ENCODE measurements around the gene PLCB1. TPM values are rescaled to one million over a fixed set of nuclear protein-coding genes. Genes with fewer than 3 reads are reported as not detected.
A peak's percentile ranks its signal among the peaks of the same experiment; 100 is the strongest.
"Not testable (repeated sequence)": the region's sequence is repeated elsewhere in the genome, so short reads cannot be mapped to it uniquely, and the experiment has no call there.

PLCB1 gene
- 58.5 TPM for total RNA-seq

- peak; percentile 91 for DNase-seq (ENCODE audit: low spot score)
- peak; percentile 98 for ATAC-seq
- intact Hi-C loops (cut with DNase I): loop anchor here (5.0 to 10.0 kb wide), 2 partner anchors 253 to 585 kb away; no protein-coding TSS in a partner anchor
Observed at GRCh38 chr20:8131598-8132483, at the start of gene PLCB1. Gene PLCB1, plus strand, starts transcription at chr20:8132266. Its CDS starts 386 bp downstream, at chr20:8132652.

- DNase-seq (ENCODE audit: low spot score) (no peak), ATAC-seq (peak; percentile 96)
- intact Hi-C loops (cut with DNase I): no loop called here
Observed at GRCh38 chr20:8082989-8083388, 49.1 kb upstream of the PLCB1 start.

GRCh38 chr20:8089668-8090067, 42.4 kb upstream of the PLCB1 start:
- DNase-seq (ENCODE audit: low spot score) (no peak), ATAC-seq (no peak)
- intact Hi-C loops (cut with DNase I): no loop called here

- DNase-seq (ENCODE audit: low spot score) (peak; percentile 82), ATAC-seq (peak; percentile 81)
- intact Hi-C loops (cut with DNase I): no loop called here
Observed at GRCh38 chr20:8094415-8094818, 37.6 kb upstream of the PLCB1 start.

- ATAC-seq: peak; percentile 63
- no peak for DNase-seq (ENCODE audit: low spot score)
- intact Hi-C loops (cut with DNase I): no loop called here
Observed at GRCh38 chr20:8094850-8095249, 37.2 kb upstream of the PLCB1 start.

GRCh38 chr20:8095648-8096572, 36.2 kb upstream of the PLCB1 start:
- ATAC-seq: no peak
- DNase-seq (ENCODE audit: low spot score): no peak
- intact Hi-C loops (cut with DNase I): no loop called here

GRCh38 chr20:8097307-8097706, 34.8 kb upstream of the PLCB1 start:
- intact Hi-C loops (cut with DNase I): no loop called here
- DNase-seq (ENCODE audit: low spot score) (no peak), ATAC-seq (no peak)

GRCh38 chr20:8104252-8104651, 27.8 kb upstream of the PLCB1 start:
- intact Hi-C loops (cut with DNase I): no loop called here
- ATAC-seq: no peak
- DNase-seq (ENCODE audit: low spot score): no peak

GRCh38 chr20:8114612-8115011, 17.5 kb upstream of the PLCB1 start:
- intact Hi-C loops (cut with DNase I); DNase-seq (ENCODE audit: low spot score): not testable (repeated sequence)

GRCh38 chr20:8115436-8115835, 16.6 kb upstream of the PLCB1 start:
- intact Hi-C loops (cut with DNase I): no loop called here

More at GRCh38 chr20:8114612-8115011, 17.5 kb upstream of the PLCB1 start:
- not testable (repeated sequence) for ATAC-seq

GRCh38 chr20:8116067-8116811, 15.8 kb upstream of the PLCB1 start:
- intact Hi-C loops (cut with DNase I): no loop called here
- no peak for DNase-seq (ENCODE audit: low spot score)
- peak; percentile 81 for ATAC-seq

More at GRCh38 chr20:8115436-8115835, 16.6 kb upstream of the PLCB1 start:
- DNase-seq (ENCODE audit: low spot score) (no peak), ATAC-seq (no peak)

- intact Hi-C loops (cut with DNase I): no loop called here
- ATAC-seq (no peak), DNase-seq (ENCODE audit: low spot score) (no peak)
Observed at GRCh38 chr20:8117636-8118035, 14.4 kb upstream of the PLCB1 start.

- no peak for DNase-seq (ENCODE audit: low spot score)
- ATAC-seq: no peak
- intact Hi-C loops (cut with DNase I): no loop called here
Observed at GRCh38 chr20:8118039-8118438, 14.0 kb upstream of the PLCB1 start.

- DNase-seq (ENCODE audit: low spot score) (no peak), ATAC-seq (no peak)
Observed at GRCh38 chr20:8118760-8119159, 13.3 kb upstream of the PLCB1 start.

GRCh38 chr20:8121666-8122065, 10.4 kb upstream of the PLCB1 start:
- ATAC-seq (no peak), DNase-seq (ENCODE audit: low spot score) (no peak)
- intact Hi-C loops (cut with DNase I): no loop called here

More at GRCh38 chr20:8118760-8119159, 13.3 kb upstream of the PLCB1 start:
- intact Hi-C loops (cut with DNase I): no loop called here

- ATAC-seq (no peak), DNase-seq (ENCODE audit: low spot score) (no peak)
- intact Hi-C loops (cut with DNase I): no loop called here
Observed at GRCh38 chr20:8124639-8125038, 7.4 kb upstream of the PLCB1 start.

GRCh38 chr20:8126181-8126580, 5.9 kb upstream of the PLCB1 start:
- ATAC-seq: no peak
- no peak for DNase-seq (ENCODE audit: low spot score)
- intact Hi-C loops (cut with DNase I): no loop called here

GRCh38 chr20:8126841-8127378, 5.2 kb upstream of the PLCB1 start:
- DNase-seq (ENCODE audit: low spot score): no peak
- no peak for ATAC-seq
- intact Hi-C loops (cut with DNase I): no loop called here

Data from sciatic nerve (tissue), 2 donors.